Breast epithelium (tissue), 4 donors: ENCODE results near the gene HRAS. TPM values are rescaled to one million over a fixed set of nuclear protein-coding genes. Genes with fewer than 3 reads are reported as not detected.
"Not testable (repeated sequence)": the region's sequence is repeated elsewhere in the genome, so short reads cannot be mapped to it uniquely, and the experiment has no call there.

Experiments used
- DNase-seq, 2 donors: peaks; one replicate each; pipeline ENCODE4 v3.0.0-alpha.2; 2019; ENCODE audit warnings: low spot score in 2 of 2
- H3K27ac ChIP-seq, 2 donors: fragments of 200-600 bp; sonication (generic) in 1 of 2; one replicate each; pipeline ENCODE4 v1.5.1; 2016 to 2019; ENCODE audit warnings: mild to moderate bottlenecking in 1 of 2
- H3K27me3 ChIP-seq, 2 donors: fragments of 200-600 bp; sonication (generic) in 1 of 2; one replicate each; pipeline versions ENCODE4 v1.5.1 to v1.6.0; 2017 to 2019; ENCODE audit warnings: control low read depth in 1 of 2, mild to moderate bottlenecking in 1 of 2
- H3K36me3 ChIP-seq: fragments of 200-600 bp; one replicate; pipeline ENCODE4 v1.5.1; 2019
- H3K4me1 ChIP-seq, 2 donors: fragments of 200-600 bp; sonication (generic); one replicate each; pipeline ENCODE4 v1.5.1; 2016 to 2019; ENCODE audit warnings: control low read depth in 1 of 2
- H3K4me3 ChIP-seq, 3 donors: fragments of 200-600 bp; sonication (generic); 1 replicate in 2 of 3; 2 replicates in 1 of 3; pipeline ENCODE4 v1.5.1; 2016 to 2019; ENCODE audit warnings: mild to moderate bottlenecking in 3 of 3, moderate library complexity in 2 of 3
- H3K9me3 ChIP-seq, 2 donors: fragments of 200-600 bp; sonication (generic) in 1 of 2; one replicate each; pipeline ENCODE4 v1.5.1; 2016 to 2019; ENCODE audit warnings: control low read depth in 1 of 2
- CTCF ChIP-seq, 3 donors: fragments of 450-650 bp; IDR thresholded peaks; one replicate each; pipeline ENCODE4 v1.5.1; 2016 to 2017; ENCODE audit warnings: antibody characterized with exemption in 3 of 3, mild to moderate bottlenecking in 3 of 3, moderate library complexity in 3 of 3
- POLR2A ChIP-seq: fragments of 450-650 bp; IDR thresholded peaks from one replicate; pipeline ENCODE4 v1.6.1; 2016; ENCODE audit warnings: antibody characterized with exemption, mild to moderate bottlenecking, moderate library complexity
- POLR2AphosphoS5 ChIP-seq, 3 donors: sonication (generic); formaldehyde crosslinking; IDR thresholded peaks; one replicate each; pipeline ENCODE4 v1.6.1; 2017; ENCODE audit warnings: antibody characterized with exemption in 3 of 3
- intact Hi-C: fragments of 100-400 bp; cut with DNase I; formaldehyde crosslinking; loops from one replicate; pipeline ENCODE4 v1.15.1; 2023; ENCODE audit warnings: low total_unique reads
- total RNA-seq, 3 donors: library from RNA; depleted of rRNA; stranded (reverse); fragments of >200 nt; gene quantifications; one replicate each; pipeline ENCODE4 v1.1.0, GENCODE V29; 2016

HRAS gene
- total RNA-seq, 3 donors from 2014 or later = 33.2 to 50.1 (median 33.4) TPM

DNA sequence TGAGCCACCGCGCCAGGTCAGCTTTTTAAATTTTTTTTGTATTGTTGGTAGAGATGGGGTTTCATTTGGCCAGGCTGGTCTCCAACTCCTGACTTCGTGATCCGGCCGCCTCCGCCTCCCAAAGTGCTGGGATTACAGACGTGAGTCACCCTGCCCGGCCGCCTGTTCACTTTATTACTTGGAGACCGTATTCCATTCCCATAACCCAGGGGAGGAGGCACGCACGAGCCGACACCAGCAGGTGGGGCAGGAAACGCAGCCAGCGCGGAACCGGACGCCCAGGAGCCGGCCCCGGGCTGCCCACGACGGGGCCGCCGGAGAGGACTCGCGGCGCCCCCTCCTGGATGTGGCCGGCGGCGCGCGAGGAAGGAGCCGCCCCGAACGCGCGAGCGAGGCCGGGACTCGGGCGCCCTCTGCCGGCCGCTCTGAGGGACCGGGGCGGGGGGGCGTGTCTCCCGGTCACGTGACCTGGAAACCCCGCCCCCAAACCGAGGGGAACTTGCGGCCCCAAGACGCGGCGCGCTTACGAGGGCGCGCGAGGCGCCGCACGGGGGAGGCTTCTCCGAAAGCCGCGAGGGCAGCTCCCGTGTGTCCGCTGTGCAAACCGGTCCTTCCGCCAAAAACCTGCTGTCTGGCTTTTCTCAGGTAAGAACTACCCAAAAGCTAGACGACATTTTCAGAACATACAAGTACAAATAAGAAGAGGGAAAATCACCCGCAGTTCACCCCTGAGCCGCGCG, 16.7 kb downstream of the HRAS start:
- intact Hi-C loops = no loop called here
- Histone ChIP-seq H3K4me1 (no peaks in the 10 kb centered on the region), H3K9me3 (peaks cover 7 to 9% of the 10 kb centered on the region in 2 donors), H3K27me3 (no peaks in the 10 kb centered on the region), H3K4me3 (peak overlapping the region in 2 of 3 donors; percentile 31 to 46), H3K27ac (peak overlapping the region; percentile 75 to 87), H3K36me3 (no peaks in the 10 kb centered on the region)
- no peak for TF ChIP-seq POLR2A
- TF ChIP-seq POLR2AphosphoS5 (IDR thresholded peaks at IDR 0.05) = peak in 2 of 3 donors; percentile 43 to 49
- TF ChIP-seq CTCF (IDR thresholded peaks at IDR 0.05) = peak; percentile 55 to 100 (median 81)
- DNase-seq = peak; percentile 88 to 89

- H3K4me3 ChIP-seq, DNase-seq, intact Hi-C loops, H3K4me1 ChIP-seq, H3K36me3 ChIP-seq, H3K9me3 ChIP-seq, H3K27me3 ChIP-seq, H3K27ac ChIP-seq: not testable (repeated sequence)
Observed at GRCh38 chr11:516918-517685, 18.3 kb downstream of the HRAS start.

DNA sequence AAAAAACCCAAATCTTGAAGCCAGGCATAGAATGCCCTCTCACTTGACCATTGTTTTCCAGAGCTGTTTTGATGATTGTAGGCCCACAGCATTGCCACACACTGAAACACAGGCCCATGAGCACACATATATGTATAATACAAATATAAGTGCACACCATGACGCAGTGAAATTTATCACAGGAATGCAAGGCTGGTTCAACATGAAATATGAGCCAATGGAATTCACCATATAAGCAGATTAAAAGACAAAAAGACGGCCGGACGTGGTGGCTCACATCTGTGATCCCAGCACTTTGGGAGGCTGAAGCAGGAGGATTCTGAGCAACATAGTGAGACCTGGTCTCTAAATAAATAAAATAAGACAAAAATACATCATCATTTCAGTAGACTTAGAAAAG, 19.0 kb downstream of the HRAS start:
- DNase-seq = no peak
- intact Hi-C loops = no loop called here
- Histone ChIP-seq H3K36me3 (no peaks in the 10 kb centered on the region), H3K9me3 (peaks cover 7 to 9% of the 10 kb centered on the region in 2 donors), H3K27ac (no peak overlapping the region), H3K27me3 (no peaks in the 10 kb centered on the region), H3K4me1 (no peaks in the 10 kb centered on the region), H3K4me3 (no peak overlapping the region)
- TF ChIP-seq POLR2A (no peak), POLR2AphosphoS5 (IDR thresholded peaks at IDR 0.05) (no peak), CTCF (IDR thresholded peaks at IDR 0.05) (no peak)

DNA sequence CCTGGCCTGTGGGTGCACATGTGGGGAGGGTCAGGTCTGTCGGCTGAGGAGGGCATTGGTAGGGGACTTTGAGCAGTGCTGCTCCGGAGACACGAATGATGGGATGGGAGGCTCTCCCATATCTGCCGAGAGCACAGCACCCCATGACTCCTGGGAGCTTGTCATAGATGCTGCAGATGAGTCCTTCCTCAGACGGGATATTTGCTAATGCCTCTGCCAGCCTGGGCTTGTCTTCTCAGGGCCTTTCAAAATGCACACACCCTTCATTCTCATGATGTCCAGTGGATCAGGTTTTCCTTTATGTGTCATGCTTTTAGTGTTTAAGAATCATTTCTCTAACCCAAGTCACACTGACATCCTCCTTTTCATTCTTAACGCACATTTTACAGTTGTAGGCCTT, 20.2 kb downstream of the HRAS start:
- TF ChIP-seq CTCF (IDR thresholded peaks at IDR 0.05) (no peak), POLR2A (no peak), POLR2AphosphoS5 (IDR thresholded peaks at IDR 0.05) (no peak)
- Histone ChIP-seq H3K27me3 (no peaks in the 10 kb centered on the region), H3K4me1 (no peaks in the 10 kb centered on the region), H3K36me3 (no peaks in the 10 kb centered on the region), H3K27ac (no peak overlapping the region), H3K9me3 (peaks cover 7 to 9% of the 10 kb centered on the region in 2 donors), H3K4me3 (no peak overlapping the region)
- intact Hi-C loops = no loop called here
- DNase-seq = no peak

DNA sequence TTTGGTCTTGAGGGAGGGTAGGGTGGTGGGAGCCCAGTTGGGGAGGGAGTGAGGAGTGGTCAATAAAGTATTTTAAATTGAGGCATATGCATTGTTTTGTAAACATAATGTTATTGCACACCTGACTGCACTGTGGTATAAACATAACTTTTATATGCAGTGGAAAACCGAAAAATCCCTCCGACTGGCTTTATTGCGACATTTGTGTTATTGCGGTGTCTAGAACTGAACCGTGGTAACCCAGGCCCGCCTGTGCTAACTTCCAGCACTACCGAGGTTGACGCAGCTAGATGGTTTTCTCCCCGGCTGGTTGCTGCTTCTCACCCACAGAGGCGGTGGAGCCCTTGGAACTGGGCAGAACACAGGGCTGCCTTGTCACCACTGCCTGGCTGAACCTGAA, 20.8 kb downstream of the HRAS start:
- Histone ChIP-seq H3K4me3 (no peak overlapping the region), H3K9me3 (peaks cover 7 to 9% of the 10 kb centered on the region in 2 donors), H3K36me3 (no peaks in the 10 kb centered on the region), H3K4me1 (no peaks in the 10 kb centered on the region), H3K27ac (no peak overlapping the region), H3K27me3 (no peaks in the 10 kb centered on the region)
- TF ChIP-seq POLR2AphosphoS5 (IDR thresholded peaks at IDR 0.05) (no peak), CTCF (IDR thresholded peaks at IDR 0.05) (no peak), POLR2A (no peak)
- DNase-seq = no peak
- intact Hi-C loops = no loop called here
